HFFc6 (cell line): ENCODE results near the gene RTN4IP1. TPM values are rescaled to one million over a fixed set of nuclear protein-coding genes. Genes with fewer than 3 reads are reported as not detected.
"Not testable (repeated sequence)": the region's sequence is repeated elsewhere in the genome, so short reads cannot be mapped to it uniquely, and the experiment has no call there.

Experiments
- DNase-seq: peaks from one replicate; pipeline ENCODE4 v3.0.0-alpha.2; 2018
- H3K27ac Mint-ChIP-seq: 2 replicates; pipeline ENCODE4 v1.8.0; 2020; ENCODE audit warnings: mild to moderate bottlenecking, mixed read lengths
- H3K27me3 Mint-ChIP-seq: 2 replicates; pipeline ENCODE4 v1.8.0; 2021; ENCODE audit warnings: mild to moderate bottlenecking, moderate library complexity, mixed read lengths; ENCODE audit not compliant: insufficient read depth
- H3K36me3 Mint-ChIP-seq: 2 replicates; pipeline ENCODE4 v1.8.0; 2021; ENCODE audit warnings: low read depth, mixed read lengths
- H3K4me1 Mint-ChIP-seq: 2 replicates; pipeline ENCODE4 v1.8.0; 2020; ENCODE audit warnings: low read depth, mixed read lengths
- H3K4me3 Mint-ChIP-seq: 2 replicates; pipeline ENCODE4 v1.8.0; 2020; ENCODE audit warnings: mild to moderate bottlenecking, moderate library complexity, mixed read lengths
- H3K9me3 Mint-ChIP-seq: 2 replicates; pipeline ENCODE4 v1.8.0; 2020; ENCODE audit warnings: mild to moderate bottlenecking, mixed read lengths
- CTCF ChIP-seq: fragments of 200-600 bp; sonication (generic); IDR thresholded peaks from 2 replicates; pipeline ENCODE4 v1.5.0; 2021; ENCODE audit warnings: antibody characterized with exemption, mild to moderate bottlenecking
- total RNA-seq, 6 experiments: library from RNA; stranded (reverse); fragmentation: NEBNext Ultra II Directional; extraction: Animal tissue kit (Norgen Biotek cat#: 25700); gene quantifications; 2 replicates in 1 of 6; 3 replicates in 5 of 6; pipeline ENCODE4 v1.2.3, GENCODE V29; 2021

RTN4IP1 gene
- total RNA-seq, 6 experiments from 2014 or later = 5.7 to 8.9 (median 8.0) TPM

- no peak for TF ChIP-seq CTCF
- peak overlapping the region; percentile 95 for H3K4me3 Mint-ChIP-seq
- no peaks in the 10 kb centered on the region for H3K9me3 Mint-ChIP-seq
- H3K27me3 Mint-ChIP-seq = no peaks in the 10 kb centered on the region
- H3K4me1 Mint-ChIP-seq = peaks cover 38% of the 10 kb centered on the region
- H3K36me3 Mint-ChIP-seq = 0 out of 2 replicates have a peak, but pooled peaks cover 3% of the 10 kb centered on the region
- no peak for DNase-seq
- peak overlapping the region; percentile 91 for H3K27ac Mint-ChIP-seq
Measured at GRCh38 chr6:106628658-106629102, 618 bp downstream of the RTN4IP1 start.

GRCh38 chr6:106627760-106628159 is 1.5 kb downstream of the RTN4IP1 start:
- not testable (repeated sequence) for H3K4me3 Mint-ChIP-seq, H3K36me3 Mint-ChIP-seq, DNase-seq, H3K9me3 Mint-ChIP-seq, H3K27ac Mint-ChIP-seq, H3K27me3 Mint-ChIP-seq
- peaks cover 38% of the 10 kb centered on the region for H3K4me1 Mint-ChIP-seq

- H3K4me3 Mint-ChIP-seq = no peak overlapping the region
Measured at GRCh38 chr6:106626485-106626884, 2.8 kb downstream of the RTN4IP1 start.

GRCh38 chr6:106623039-106623438 is 6.3 kb downstream of the RTN4IP1 start:
- DNase-seq = no peak
- Mint-ChIP-seq H3K4me3 (no peak overlapping the region), H3K27me3 (no peaks in the 10 kb centered on the region), H3K27ac (no peak overlapping the region), H3K4me1 (peaks cover 27% of the 10 kb centered on the region), H3K9me3 (no peaks in the 10 kb centered on the region), H3K36me3 (peaks cover 14% of the 10 kb centered on the region)
- no peak for TF ChIP-seq CTCF

More at GRCh38 chr6:106626485-106626884, 2.8 kb downstream of the RTN4IP1 start:
- no peak overlapping the region for H3K27ac Mint-ChIP-seq
- peaks cover 37% of the 10 kb centered on the region for H3K4me1 Mint-ChIP-seq
- H3K27me3 Mint-ChIP-seq = no peaks in the 10 kb centered on the region
- no peak for DNase-seq
- peaks cover 14% of the 10 kb centered on the region for H3K36me3 Mint-ChIP-seq
- TF ChIP-seq CTCF = no peak
- H3K9me3 Mint-ChIP-seq = no peaks in the 10 kb centered on the region

- no peak for TF ChIP-seq CTCF
- no peak for DNase-seq
- Mint-ChIP-seq H3K27me3 (no peaks in the 10 kb centered on the region), H3K36me3 (peaks cover 14% of the 10 kb centered on the region), H3K27ac (no peak overlapping the region), H3K4me1 (peaks cover 27% of the 10 kb centered on the region), H3K9me3 (no peaks in the 10 kb centered on the region), H3K4me3 (no peak overlapping the region)
Measured at GRCh38 chr6:106622412-106622811, 6.9 kb downstream of the RTN4IP1 start.

GRCh38 chr6:106620931-106621672 is 8.2 kb downstream of the RTN4IP1 start:
- H3K36me3 Mint-ChIP-seq = peaks cover 14% of the 10 kb centered on the region
- H3K4me3 Mint-ChIP-seq = no peak overlapping the region
- H3K4me1 Mint-ChIP-seq = peaks cover 15% of the 10 kb centered on the region
- peak; percentile 40 for DNase-seq
- H3K27me3 Mint-ChIP-seq = no peaks in the 10 kb centered on the region
- H3K9me3 Mint-ChIP-seq = no peaks in the 10 kb centered on the region
- H3K27ac Mint-ChIP-seq = peak overlapping the region; percentile 48; the same call in 1 of the 2 replicates
- no peak for TF ChIP-seq CTCF
